Adipose tissue (tissue), 3 donors: ENCODE measurements around the gene BPIFB4. TPM values are rescaled to one million over a fixed set of nuclear protein-coding genes. Genes with fewer than 3 reads are reported as not detected.

Source experiments
- H3K27ac ChIP-seq: one replicate; pipeline ENCODE4 v1.5.1; 2013; ENCODE audit warnings: low read depth, low read length
- WGBS, 3 donors: extraction: QIAGEN DNeasy Blood & Tissue Kit; methylation state at CpG; one replicate each; pipeline ENCODE4 v1.1.7; 2013; 5-methylcytosine and 5-hydroxymethylcytosine counted together
- polyA plus RNA-seq, 3 donors: library from polyadenylated mRNA; stranded (reverse); fragments of 200-250 nt; gene quantifications; one replicate each; pipeline ENCODE4 v1.2.3, GENCODE V29; 2013
- donor health status: healthy with polysubstance abuse.
- donor health status: Bipolar disorder and iron deficiency.
- donor health status: healthy.

The BPIFB4 gene
- polyA plus RNA-seq, 3 donors: 0.12 TPM; not detected in 2

DNA sequence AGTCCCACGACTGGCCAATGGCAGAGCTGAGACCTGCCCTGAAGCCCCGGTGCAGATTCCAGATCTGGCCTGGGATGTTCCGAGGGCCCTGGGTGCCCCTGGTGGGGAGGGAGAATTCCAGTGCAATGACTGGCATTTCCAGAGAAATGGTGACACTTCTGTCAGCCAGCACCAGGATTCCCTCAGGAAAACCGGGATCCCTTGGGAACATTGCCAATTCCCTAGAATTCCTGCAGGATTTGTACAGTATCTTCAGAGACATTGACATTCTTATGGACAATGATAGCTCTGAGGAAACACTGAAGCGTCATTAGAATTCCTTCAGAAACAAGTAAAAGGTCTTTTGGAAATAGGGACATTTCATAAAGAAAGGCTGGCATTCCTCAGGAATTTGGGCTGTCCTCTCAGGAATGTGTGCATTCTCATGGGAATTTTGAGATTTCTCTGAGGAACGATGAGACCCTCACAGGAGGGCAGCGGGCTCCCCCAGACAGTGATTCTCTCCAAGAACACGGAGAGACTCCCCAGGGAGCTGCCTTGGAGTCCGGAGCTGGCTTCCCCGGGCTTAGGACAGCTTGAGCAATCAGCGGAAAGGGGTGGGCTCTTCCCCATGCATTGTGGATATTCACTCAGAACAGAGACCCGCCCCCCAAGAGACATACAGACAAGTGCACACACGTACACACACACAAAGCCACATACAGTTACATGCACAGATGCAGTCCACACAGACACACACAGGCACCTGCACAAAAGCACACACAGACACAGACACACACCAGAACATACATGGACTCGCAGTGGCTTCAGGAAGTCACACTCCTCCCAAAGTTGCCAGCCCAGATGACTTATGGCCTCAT is 53.3 kb downstream of the BPIFB4 start:
- WGBS, 3 donors: 32 to 48% (median 43%) methylated on average over 14 of the region's 14 CpGs
- no peak overlapping the region for H3K27ac ChIP-seq

DNA sequence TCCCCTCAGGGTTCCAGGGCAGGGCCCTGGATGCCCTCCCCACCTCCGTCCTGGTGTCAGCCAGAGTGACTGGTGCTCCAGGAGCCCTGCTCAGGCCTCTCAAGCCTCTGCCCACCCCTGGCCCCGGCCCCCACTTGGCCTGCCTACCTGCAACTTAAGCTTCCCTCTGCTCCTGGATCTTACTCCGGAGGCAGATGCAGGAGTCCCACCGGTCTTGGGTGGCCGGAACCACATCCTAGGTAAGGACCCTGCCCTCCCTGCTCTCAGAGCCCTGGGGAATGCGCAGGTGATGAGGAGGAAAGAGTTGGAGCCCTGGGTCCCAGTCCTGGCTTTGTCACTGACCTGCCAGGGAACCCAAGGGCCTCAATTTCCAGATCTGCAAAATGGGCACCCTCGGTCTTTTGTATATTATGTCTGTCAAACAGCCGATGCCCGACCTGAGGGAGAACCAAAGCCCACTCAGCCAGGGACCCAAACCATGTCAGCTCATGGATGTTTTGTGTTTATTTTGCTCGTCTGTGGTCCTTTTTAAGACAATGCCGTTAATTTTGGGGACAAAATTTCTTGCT is 54.0 kb downstream of the BPIFB4 start:
- WGBS, 3 donors: 78 to 85% (median 84%) methylated on average over 11 of the region's 11 CpGs
- no peak overlapping the region for H3K27ac ChIP-seq

DNA sequence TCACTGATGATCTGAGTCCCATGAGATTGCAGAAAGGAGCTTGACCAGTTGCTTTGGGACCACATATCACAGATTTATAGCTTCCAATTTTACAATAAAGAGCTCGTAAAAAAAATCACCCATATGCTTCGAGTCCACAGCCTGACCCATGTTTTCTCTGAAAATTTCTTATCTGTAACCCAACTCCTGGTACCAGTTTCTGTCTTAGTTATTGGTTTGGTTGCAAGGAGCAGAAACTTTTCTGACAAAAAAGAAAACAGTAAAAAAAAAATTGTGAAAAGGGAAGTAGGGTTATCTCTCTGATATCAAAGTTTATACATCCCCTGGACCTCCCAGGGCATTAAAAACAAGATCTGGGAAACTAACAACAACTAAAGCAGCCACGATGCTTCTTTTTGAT is 57.8 kb downstream of the BPIFB4 start:
- WGBS, 3 donors: 82 to 83% (median 82%) methylated on average over 3 of the region's 3 CpGs
- no peak overlapping the region for H3K27ac ChIP-seq

DNA sequence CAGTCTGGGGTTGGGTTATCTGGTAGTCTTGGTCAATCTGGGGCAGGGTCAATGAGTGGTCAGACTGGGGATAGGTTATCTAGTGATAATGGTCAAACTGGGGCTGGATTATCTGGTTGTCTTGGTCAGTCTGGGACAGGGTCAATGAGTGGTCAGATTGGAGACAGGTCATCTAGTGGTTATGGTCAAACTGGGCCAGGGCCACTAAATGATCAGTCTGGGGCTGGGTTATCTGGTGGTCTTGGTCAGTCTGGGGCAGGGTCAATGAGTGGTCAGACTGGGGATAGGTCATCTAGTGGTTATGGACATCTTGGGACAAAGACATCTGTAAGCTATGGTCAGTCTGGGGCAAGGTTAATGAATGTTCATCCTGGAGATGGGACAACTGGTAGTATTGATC is 60.0 kb downstream of the BPIFB4 start:
- no peak overlapping the region for H3K27ac ChIP-seq

DNA sequence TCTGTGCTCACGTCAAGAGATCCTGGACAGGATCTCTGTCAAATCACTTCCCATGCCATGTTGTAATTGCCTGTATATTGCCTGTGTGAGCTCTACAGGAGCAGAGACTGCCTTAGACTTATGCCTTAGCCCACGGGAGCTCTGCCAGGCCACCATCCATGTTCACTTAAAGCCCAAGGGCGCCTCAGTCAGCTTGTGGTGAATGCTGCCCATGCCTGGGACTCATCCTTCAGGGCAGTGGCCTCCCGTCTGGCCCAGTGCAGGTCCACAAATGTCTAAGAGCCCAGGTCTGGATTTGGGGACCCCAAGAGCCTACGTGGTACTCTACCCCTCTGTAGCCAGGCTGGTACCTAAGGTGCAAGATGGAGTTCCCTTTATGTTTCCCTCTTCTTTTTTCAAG is 66.1 kb downstream of the BPIFB4 start:
- no peak overlapping the region for H3K27ac ChIP-seq
- 68 to 80% (median 75%) methylated on average over 5 of the region's 5 CpGs for WGBS, 3 donors

DNA sequence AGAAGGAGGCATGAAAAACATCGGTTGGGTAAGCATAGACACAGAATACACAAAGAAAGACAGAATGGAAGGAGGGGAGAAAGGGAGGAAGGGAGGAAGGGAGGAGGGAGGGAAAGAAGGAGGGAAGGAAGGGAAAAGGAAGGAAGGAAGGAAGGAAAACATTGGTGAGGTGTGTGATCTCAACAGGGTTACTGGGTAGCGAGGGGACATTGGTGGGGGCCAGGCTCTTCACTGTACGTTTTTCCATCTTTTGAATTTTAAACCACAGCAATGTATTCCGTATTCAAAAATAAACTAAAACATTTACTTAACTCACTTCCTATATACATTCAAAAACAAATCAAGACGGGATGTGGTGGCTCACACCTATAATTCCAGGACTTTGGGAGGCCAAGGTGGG is 67.9 kb downstream of the BPIFB4 start:
- 74 to 83% (median 82%) methylated on average over 5 of the region's 5 CpGs for WGBS, 3 donors
- no peak overlapping the region for H3K27ac ChIP-seq

DNA sequence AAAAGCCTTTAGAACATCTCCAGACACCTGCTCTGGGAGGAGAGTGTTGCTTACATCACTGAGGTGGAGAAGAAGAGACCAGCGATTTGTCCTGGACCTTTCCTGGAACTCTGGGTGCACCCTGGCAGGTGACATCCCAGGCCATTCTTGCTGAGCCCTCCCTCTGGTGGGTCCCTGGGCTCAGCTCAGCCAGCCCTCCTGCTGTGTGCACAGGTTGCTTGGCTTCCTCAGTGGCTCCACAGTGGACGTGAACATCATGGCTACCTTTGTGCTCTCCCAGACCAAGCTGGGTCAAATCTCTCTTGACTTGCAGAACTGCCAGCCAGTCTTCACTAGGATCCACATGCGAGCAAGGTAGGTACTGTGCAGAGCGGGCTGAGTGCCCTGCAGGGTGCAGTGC is 68.6 kb downstream of the BPIFB4 start:
- 75 to 89% (median 88%) methylated on average over 4 of the region's 4 CpGs for WGBS, 3 donors

DNA sequence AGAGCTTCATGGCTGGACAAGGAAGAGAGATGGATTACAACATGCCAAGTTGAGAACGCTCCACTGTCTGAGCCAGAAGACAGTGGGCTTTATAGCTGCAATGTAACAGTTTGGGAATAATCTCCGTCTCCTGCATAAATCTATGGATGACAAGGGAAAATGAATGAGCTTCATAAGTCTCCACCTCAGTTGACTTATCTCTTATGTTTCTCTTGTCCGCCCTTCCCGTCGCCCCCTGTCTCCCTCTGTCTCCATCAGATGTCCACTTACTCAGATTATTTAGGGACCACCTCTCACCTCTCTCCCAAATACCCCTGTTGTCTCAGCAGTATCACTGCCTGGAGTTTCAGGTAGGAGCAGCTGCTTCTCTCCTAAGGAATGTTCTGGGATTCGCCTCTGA is 74.8 kb downstream of the BPIFB4 start:
- 71 to 84% (median 82%) methylated on average over 6 of the region's 6 CpGs for WGBS, 3 donors
- no peak overlapping the region for H3K27ac ChIP-seq

More for the DNA sequence above, 68.6 kb downstream of the BPIFB4 start:
- no peak overlapping the region for H3K27ac ChIP-seq

DNA sequence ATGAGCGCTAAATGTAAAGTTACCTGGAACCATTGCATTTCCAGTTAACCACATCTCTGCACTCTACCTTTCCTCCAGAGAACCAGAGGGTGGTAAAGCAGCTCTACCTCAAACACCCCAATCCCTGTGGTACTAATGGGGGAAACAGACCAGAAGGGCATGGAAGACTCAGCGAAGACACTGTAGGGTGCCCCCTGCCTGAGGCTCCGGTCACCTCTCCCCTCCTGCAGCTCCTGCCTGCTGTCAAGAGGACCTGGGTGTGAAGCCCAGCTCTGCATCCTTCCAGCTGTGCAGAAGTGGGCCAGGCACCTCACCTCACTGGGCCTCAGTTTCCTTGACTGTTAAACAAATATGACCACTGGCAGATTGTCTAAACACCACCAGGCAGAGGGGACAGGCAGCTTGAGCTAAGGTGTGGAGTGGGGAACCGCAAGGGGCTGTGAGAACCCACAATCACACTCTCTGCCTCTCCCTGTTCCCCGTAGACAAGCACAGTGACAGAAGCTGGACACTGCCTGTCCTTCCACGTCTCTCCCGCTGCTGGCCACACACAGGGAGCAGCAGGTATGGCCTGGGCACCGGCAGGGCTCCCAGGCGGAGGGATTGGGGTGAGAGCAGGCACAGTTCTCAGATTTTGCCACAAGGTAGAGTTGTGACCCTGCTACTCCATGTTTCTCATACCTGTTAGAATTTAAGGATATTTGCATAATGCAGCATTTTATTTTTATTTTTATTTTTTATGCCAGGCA is 79.4 kb downstream of the BPIFB4 start:
- no peak overlapping the region for H3K27ac ChIP-seq
- 70 to 82% (median 81%) methylated on average over 9 of the region's 9 CpGs for WGBS, 3 donors

DNA sequence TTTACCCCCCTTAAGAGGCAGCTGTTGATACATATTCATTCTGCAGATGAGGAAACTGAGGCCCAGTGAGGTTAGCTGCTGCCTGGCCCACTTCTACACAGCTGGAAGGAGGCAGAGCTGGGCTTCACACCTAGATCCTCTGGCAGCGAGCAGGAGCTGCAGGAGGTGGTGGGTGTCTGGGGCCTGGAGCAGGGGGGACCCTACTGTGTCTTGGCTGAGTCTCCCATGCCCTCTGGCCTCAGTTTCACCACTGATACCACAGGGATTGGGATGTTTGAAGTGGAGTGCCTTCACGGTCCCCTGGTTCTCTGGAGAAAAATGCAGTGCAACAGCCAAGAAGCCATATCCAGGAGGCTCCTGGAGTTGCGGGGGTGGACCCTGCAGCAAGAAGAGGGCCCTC is 80.3 kb downstream of the BPIFB4 start:
- WGBS, 3 donors: 73 to 80% (median 75%) methylated on average over 3 of the region's 3 CpGs
- H3K27ac ChIP-seq: no peak overlapping the region

DNA sequence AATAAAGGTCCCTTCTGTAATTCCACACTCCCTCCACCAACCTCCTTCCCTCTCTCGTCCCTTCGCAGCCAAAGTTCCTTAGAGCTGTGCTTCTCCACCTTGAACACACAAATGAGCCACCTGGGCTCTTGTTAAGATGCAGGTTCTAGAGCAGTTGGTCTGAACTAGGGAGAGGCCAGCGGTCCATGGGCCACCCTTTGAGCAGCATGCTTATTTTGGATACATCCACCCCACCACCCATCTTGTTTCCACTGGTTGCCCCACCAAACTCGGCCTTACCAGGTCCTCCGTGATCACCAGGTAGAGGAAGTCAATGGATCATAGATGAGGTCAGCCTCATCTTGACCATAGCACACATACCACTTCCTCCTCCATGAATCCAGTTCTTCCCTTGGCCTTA is 81.2 kb downstream of the BPIFB4 start:
- H3K27ac ChIP-seq: no peak overlapping the region
- WGBS, 3 donors: 70 to 87% (median 79%) methylated on average over 5 of the region's 5 CpGs

Other genes with a start within 250 kb of the BPIFB4 start
- gene EFCAB8, start 220.7 kb upstream of the BPIFB4 start, polyA plus RNA-seq: under 1 TPM in 2 of 3 donors, not detected in 1; 0.02 to 0.09 TPM
- gene SUN5, start 75.2 kb upstream of the BPIFB4 start, polyA plus RNA-seq: not detected
- gene BPIFB2, start 71.9 kb upstream of the BPIFB4 start, polyA plus RNA-seq: not detected
- not detected for gene BPIFB6, start 48.0 kb upstream of the BPIFB4 start, polyA plus RNA-seq
- not detected for gene BPIFB3, start 25.7 kb upstream of the BPIFB4 start, polyA plus RNA-seq
- not detected for gene BPIFA2, start 88.5 kb downstream of the BPIFB4 start, polyA plus RNA-seq
- gene BPIFA3, start 137.7 kb downstream of the BPIFB4 start, polyA plus RNA-seq: not detected
- gene BPIFA1, start 156.4 kb downstream of the BPIFB4 start, polyA plus RNA-seq: not detected
- gene BPIFB1, start 203.6 kb downstream of the BPIFB4 start, polyA plus RNA-seq: under 1 TPM; 0.22 to 0.60 (median 0.39) TPM